HG03045 (cell line): ENCODE results near the gene TMSB10.
"Not testable (repeated sequence)": the region's sequence is repeated elsewhere in the genome, so short reads cannot be mapped to it uniquely, and the experiment has no call there.

Experiments
- ATAC-seq: cut with Tn5 transposase; IDR thresholded peaks from one replicate; pipeline ENCODE4 v1.9.1; 2021; ENCODE audit warnings: mild to moderate bottlenecking, moderate library complexity; ENCODE audit not compliant: unreplicated experiment

TMSB10 gene

GRCh38 chr2:84905181-84906107 is at the start of gene TMSB10:
TMSB10 (plus strand) TSS chr2:84905656.
- peak; percentile 74 for ATAC-seq

GRCh38 chr2:84855731-84856130 is 49.7 kb upstream of the TMSB10 start:
- ATAC-seq: no peak

- ATAC-seq: peak; percentile 53
Measured at GRCh38 chr2:84856787-84857186, 48.7 kb upstream of the TMSB10 start.

- ATAC-seq: no peak
Measured at GRCh38 chr2:84857566-84857965, 47.9 kb upstream of the TMSB10 start.

GRCh38 chr2:84858123-84858522 is 47.3 kb upstream of the TMSB10 start:
- ATAC-seq: no peak

GRCh38 chr2:84858937-84859336 is 46.5 kb upstream of the TMSB10 start:
- no peak for ATAC-seq

GRCh38 chr2:84861539-84861938 is 43.9 kb upstream of the TMSB10 start:
- no peak for ATAC-seq

- ATAC-seq: no peak
Measured at GRCh38 chr2:84862006-84862405, 43.5 kb upstream of the TMSB10 start.

- no peak for ATAC-seq
Measured at GRCh38 chr2:84865181-84865783, 40.2 kb upstream of the TMSB10 start.

GRCh38 chr2:84866122-84866521 is 39.3 kb upstream of the TMSB10 start:
- no peak for ATAC-seq

GRCh38 chr2:84868327-84868726 is 37.1 kb upstream of the TMSB10 start:
- ATAC-seq: not testable (repeated sequence)

- no peak for ATAC-seq
Measured at GRCh38 chr2:84870306-84870705, 35.1 kb upstream of the TMSB10 start.

GRCh38 chr2:84872691-84873090 is 32.8 kb upstream of the TMSB10 start:
- not testable (repeated sequence) for ATAC-seq

GRCh38 chr2:84873350-84873749 is 32.1 kb upstream of the TMSB10 start:
- no peak for ATAC-seq

- no peak for ATAC-seq
Measured at GRCh38 chr2:84874381-84875212, 30.9 kb upstream of the TMSB10 start.

GRCh38 chr2:84875213-84875560 is 30.3 kb upstream of the TMSB10 start:
- ATAC-seq: no peak

GRCh38 chr2:84875619-84876018 is 29.8 kb upstream of the TMSB10 start:
- ATAC-seq: not testable (repeated sequence)

GRCh38 chr2:84876369-84876768 is 29.1 kb upstream of the TMSB10 start:
- ATAC-seq: no peak

GRCh38 chr2:84878459-84878858 is 27.0 kb upstream of the TMSB10 start:
- no peak for ATAC-seq

- no peak for ATAC-seq
Measured at GRCh38 chr2:84878896-84879583, 26.4 kb upstream of the TMSB10 start.
